Tibial nerve (tissue), 4 donors: Measurements from ENCODE around the gene ABHD11. TPM values are rescaled to one million over a fixed set of nuclear protein-coding genes. Genes with fewer than 3 reads are reported as not detected.

ENCODE experiments used
- DNase-seq, 2 donors: peaks; one replicate each; pipeline ENCODE4 v3.0.0-alpha.2; 2019; ENCODE audit warnings: low spot score in 2 of 2
- H3K27ac ChIP-seq, 4 donors: fragments of 200-600 bp; sonication (generic) in 3 of 4; one replicate each; pipeline ENCODE4 v1.5.1; 2017 to 2019; ENCODE audit warnings: mild to moderate bottlenecking in 1 of 4
- H3K27me3 ChIP-seq, 2 donors: fragments of 200-600 bp; sonication (generic) in 1 of 2; one replicate each; pipeline versions ENCODE4 v1.5.1 to v1.6.0; 2017 to 2019
- H3K36me3 ChIP-seq, 3 donors: fragments of 200-600 bp; sonication (generic); one replicate each; pipeline ENCODE4 v1.5.1; 2018 to 2019
- H3K4me1 ChIP-seq, 4 donors: fragments of 200-600 bp; sonication (generic) in 3 of 4; one replicate each; pipeline ENCODE4 v1.5.1; 2017 to 2019
- H3K4me3 ChIP-seq, 4 donors: fragments of 200-600 bp; sonication (generic) in 3 of 4; one replicate each; pipeline ENCODE4 v1.5.1; 2017 to 2019; ENCODE audit warnings: mild to moderate bottlenecking in 1 of 4, moderate library complexity in 1 of 4
- H3K9me3 ChIP-seq, 4 donors: fragments of 200-600 bp; sonication (generic) in 3 of 4; one replicate each; pipeline ENCODE4 v1.5.1; 2017 to 2019
- CTCF ChIP-seq, 5 experiments: fragments of 200-600 bp in 3 of 5; fragments of 450-650 bp in 2 of 5; sonication (generic) in 3 of 5; IDR thresholded peaks; one replicate each; pipeline ENCODE4 v1.5.1; 2016 to 2019; ENCODE audit warnings: antibody characterized with exemption in 5 of 5, mild to moderate bottlenecking in 3 of 5, moderate library complexity in 2 of 5
- EP300 ChIP-seq, 2 donors: sonication (generic); formaldehyde crosslinking; IDR thresholded peaks; one replicate each; pipeline ENCODE4 v1.6.1; 2017; ENCODE audit warnings: antibody characterized with exemption in 2 of 2, mild to moderate bottlenecking in 1 of 2
- POLR2A ChIP-seq, 2 donors: fragments of 450-650 bp; IDR thresholded peaks; one replicate each; pipeline ENCODE4 v1.6.1; 2017; ENCODE audit warnings: antibody characterized with exemption in 2 of 2, mild to moderate bottlenecking in 2 of 2, moderate library complexity in 2 of 2
- WGBS, 2 donors: methylation state at CpG; one replicate each; pipeline ENCODE4 v1.1.5; 2018; 5-methylcytosine and 5-hydroxymethylcytosine counted together
- total RNA-seq, 4 donors: library from RNA; depleted of rRNA; stranded (reverse); fragments of >200 nt; gene quantifications; one replicate each; pipeline ENCODE4 v1.1.0, GENCODE V29; 2016

The ABHD11 gene
- total RNA-seq, 4 donors from 2014 or later, result 7.5 to 19.2 (median 10.9) TPM

- no peaks in the 10 kb centered on the region for H3K36me3 ChIP-seq
- TF ChIP-seq POLR2A (IDR thresholded peaks at IDR 0.05) (no peak), EP300 (IDR thresholded peaks at IDR 0.05) (no peak), CTCF (IDR thresholded peaks at IDR 0.05) (no peak)
- DNase-seq, result no peak
- peaks cover 0 to 14% (median 3%) of the 10 kb centered on the region in 4 donors for H3K4me1 ChIP-seq
- peak overlapping the region in 1 of 4 donors; percentile 70 for H3K27ac ChIP-seq
- H3K27me3 ChIP-seq, result peaks cover 0 to 43% of the 10 kb centered on the region in 2 donors
- WGBS, 2 donors, result 19 to 24% methylated on average over 29 to 44 of the region's 49 CpGs
- H3K9me3 ChIP-seq, result no peaks in the 10 kb centered on the region
- H3K4me3 ChIP-seq, result peak overlapping the region in 2 of 4 donors; percentile 19 to 36
These were observed 30.9 kb upstream of the ABHD11 start for GRCh38 chr7:73769481-73770001.

GRCh38 chr7:73768641-73769480 lies 30.3 kb upstream of the ABHD11 start:
- no peaks in the 10 kb centered on the region for H3K36me3 ChIP-seq
- no peaks in the 10 kb centered on the region for H3K9me3 ChIP-seq
- H3K4me1 ChIP-seq, result peaks cover 0 to 14% (median 3%) of the 10 kb centered on the region in 4 donors
- TF ChIP-seq POLR2A (IDR thresholded peaks at IDR 0.05) (no peak), CTCF (IDR thresholded peaks at IDR 0.05) (no peak), EP300 (IDR thresholded peaks at IDR 0.05) (no peak)
- peaks cover 0 to 43% of the 10 kb centered on the region in 2 donors for H3K27me3 ChIP-seq
- H3K27ac ChIP-seq, result peak overlapping the region in 1 of 4 donors; percentile 70
- no peak for DNase-seq
- peak overlapping the region in 1 of 4 donors; percentile 36 for H3K4me3 ChIP-seq
- WGBS, 2 donors, result 25 to 42% methylated on average over 21 to 37 of the region's 53 CpGs

GRCh38 chr7:73766556-73767229 lies 28.1 kb upstream of the ABHD11 start:
- Histone ChIP-seq H3K9me3 (no peaks in the 10 kb centered on the region), H3K4me1 (peaks cover 0 to 14% (median 3%) of the 10 kb centered on the region in 4 donors), H3K4me3 (no peak overlapping the region), H3K27me3 (peaks cover 0 to 42% of the 10 kb centered on the region in 2 donors), H3K36me3 (no peaks in the 10 kb centered on the region), H3K27ac (no peak overlapping the region)
- WGBS, 2 donors, result 79 to 82% methylated on average over 17 of the region's 17 CpGs
- DNase-seq, result no peak
- no peak for TF ChIP-seq CTCF (IDR thresholded peaks at IDR 0.05)
- no peak for TF ChIP-seq POLR2A (IDR thresholded peaks at IDR 0.05)
- TF ChIP-seq EP300 (IDR thresholded peaks at IDR 0.05), result no peak

- Histone ChIP-seq H3K4me1 (no peaks in the 10 kb centered on the region), H3K36me3 (no peaks in the 10 kb centered on the region), H3K27me3 (peaks cover 0 to 2% of the 10 kb centered on the region in 2 donors), H3K9me3 (no peaks in the 10 kb centered on the region), H3K27ac (no peak overlapping the region), H3K4me3 (no peak overlapping the region)
- 60 to 82% methylated on average over 1 of the region's 1 CpG for WGBS, 2 donors
- TF ChIP-seq EP300 (IDR thresholded peaks at IDR 0.05) (no peak), POLR2A (IDR thresholded peaks at IDR 0.05) (no peak), CTCF (IDR thresholded peaks at IDR 0.05) (no peak)
- DNase-seq, result no peak
These were observed 24.0 kb upstream of the ABHD11 start for GRCh38 chr7:73762659-73762999.
